GM19395 (cell line): ENCODE data around the gene NDUFA11.
A peak's percentile ranks its signal among the peaks of the same experiment; 100 is the strongest.

Experiments
- ATAC-seq: cut with Tn5 transposase; IDR thresholded peaks from one replicate; pipeline ENCODE4 v1.9.1; 2021; ENCODE audit warnings: mild to moderate bottlenecking, moderate library complexity; ENCODE audit not compliant: unreplicated experiment

NDUFA11 gene

DNA sequence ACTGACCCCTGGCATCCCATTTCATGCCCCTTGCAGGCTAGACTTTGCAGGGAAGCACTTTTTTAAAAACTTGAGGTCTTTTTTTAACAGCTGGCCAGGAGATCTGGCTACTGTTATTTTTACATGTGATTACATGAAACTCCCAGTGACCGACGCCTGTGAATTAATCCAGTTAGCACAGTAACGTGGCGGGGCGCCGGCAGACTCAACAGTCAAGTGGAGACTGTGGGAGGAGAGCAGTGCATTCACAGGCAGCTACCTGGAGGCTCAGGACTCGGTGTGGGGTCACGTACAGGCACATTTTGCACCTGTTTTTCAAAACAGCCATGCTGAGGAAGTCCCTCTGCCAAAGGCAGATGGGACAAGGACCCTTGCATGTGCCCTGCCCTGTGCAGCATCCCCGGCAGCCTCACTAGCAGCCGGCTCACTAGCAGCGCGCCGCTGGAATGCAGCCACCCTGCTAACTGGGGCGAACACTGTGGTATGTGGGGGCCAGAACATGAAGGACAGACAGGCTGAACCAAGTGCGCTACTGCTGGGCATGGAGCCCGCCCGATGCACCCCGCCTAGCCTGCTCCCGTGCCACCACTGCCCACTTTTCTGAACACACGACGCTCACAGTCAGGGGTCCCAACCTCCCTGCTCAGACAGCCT, 29.1 kb upstream of the NDUFA11 start:
- no peak for ATAC-seq

GRCh38 chr19:5932146-5932545, 28.6 kb upstream of the NDUFA11 start:
- no peak for ATAC-seq

DNA sequence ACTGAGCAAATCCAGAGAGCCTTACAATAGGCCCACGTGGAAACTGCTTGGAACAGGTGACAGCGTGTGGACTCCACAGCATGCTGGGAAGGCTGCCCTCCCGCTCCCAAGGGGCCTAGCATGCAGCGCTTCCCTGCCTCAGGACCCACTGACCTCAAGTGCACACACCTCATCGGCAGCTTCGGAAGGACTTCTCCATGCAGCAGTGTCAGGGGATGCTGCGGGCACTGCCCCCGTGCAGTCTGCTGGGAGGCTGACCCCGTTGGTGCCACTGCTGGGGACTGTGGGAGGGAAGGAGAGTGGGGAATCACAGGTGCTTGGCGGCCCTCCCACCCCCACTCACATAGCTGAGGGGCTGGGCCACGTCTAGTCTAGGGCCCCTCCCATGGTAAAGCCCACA, 27.7 kb upstream of the NDUFA11 start:
- no peak for ATAC-seq

- ATAC-seq: no peak
Observed at GRCh38 chr19:5929625-5930024, 26.0 kb upstream of the NDUFA11 start.

DNA sequence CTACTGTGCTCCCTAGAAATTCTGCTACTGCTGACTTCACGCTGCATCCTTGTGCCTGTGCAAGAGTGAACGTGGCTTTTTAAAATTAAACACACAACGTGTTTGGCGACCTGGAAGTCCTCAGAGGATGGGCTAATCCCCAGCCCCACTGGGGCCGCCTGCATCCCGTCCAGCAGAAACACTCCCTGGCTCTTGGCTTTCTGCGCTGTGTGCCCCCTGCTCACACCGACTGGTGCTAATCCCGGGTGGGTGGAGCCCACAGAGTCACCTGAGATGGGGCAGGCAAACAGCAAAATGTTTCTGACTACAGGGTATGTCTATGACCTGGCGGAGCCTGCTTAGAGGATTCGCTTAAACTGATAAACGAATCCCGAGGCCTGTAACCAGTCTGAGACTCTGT, 25.6 kb upstream of the NDUFA11 start:
- ATAC-seq: no peak

DNA sequence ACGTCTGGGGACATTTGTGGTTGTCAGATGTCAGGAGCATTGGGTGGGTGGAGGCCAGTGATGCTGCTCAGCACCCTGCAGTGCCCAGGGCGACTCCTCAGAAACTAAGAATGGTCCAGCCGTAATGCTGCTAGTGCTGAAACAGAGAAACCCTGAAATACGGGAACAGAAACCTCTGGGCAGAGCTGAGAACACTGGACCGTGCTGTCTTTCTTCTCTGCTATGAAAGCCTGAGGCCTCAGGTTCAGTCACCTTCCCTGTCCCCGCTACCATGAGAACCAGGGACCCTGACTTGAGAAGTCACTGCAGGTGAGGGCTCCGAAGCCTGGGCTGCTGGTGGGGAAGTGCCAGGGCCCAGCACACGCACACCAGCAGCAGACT, 23.8 kb upstream of the NDUFA11 start:
- peak; percentile 60 for ATAC-seq

DNA sequence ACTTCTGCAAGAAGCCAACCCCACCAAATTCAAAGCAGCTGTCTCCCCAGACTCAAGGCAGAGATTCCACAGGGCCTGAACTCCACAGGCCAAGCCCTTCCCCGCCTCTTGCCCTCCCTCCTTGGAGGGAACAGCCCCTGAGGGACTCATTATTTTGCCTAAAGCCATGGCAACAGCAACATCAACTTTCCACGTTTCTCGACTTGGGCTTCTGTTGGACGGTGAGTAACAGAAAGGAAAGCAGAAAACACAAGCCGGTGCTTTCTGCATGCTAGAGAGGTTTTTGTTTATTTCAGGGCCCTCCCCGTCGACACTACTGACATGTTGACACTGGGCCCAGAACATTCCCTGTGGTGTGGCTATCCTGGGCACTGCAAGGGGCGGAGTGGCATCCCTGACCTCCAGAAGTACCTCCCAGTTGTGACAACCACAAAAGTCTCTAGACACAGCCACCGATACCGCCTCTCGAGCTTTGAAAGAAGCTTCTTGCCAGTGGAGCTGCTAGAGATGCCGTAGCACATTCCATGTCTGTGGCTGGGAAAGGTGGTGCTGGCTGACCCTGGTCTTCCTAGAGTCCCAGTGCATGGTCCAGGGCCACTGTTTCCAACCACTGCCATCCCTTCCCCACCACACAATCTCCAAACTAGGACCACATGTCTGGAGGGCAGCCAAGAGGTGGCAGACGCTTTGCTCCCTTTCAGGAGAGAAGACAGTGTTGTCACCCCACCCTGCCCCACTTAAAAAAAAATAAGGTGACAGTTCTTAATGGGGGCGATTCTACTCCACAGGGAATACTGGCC, 23.3 kb upstream of the NDUFA11 start:
- no peak for ATAC-seq

- no peak for ATAC-seq
Observed at GRCh38 chr19:5925830-5926427, 22.3 kb upstream of the NDUFA11 start.

DNA sequence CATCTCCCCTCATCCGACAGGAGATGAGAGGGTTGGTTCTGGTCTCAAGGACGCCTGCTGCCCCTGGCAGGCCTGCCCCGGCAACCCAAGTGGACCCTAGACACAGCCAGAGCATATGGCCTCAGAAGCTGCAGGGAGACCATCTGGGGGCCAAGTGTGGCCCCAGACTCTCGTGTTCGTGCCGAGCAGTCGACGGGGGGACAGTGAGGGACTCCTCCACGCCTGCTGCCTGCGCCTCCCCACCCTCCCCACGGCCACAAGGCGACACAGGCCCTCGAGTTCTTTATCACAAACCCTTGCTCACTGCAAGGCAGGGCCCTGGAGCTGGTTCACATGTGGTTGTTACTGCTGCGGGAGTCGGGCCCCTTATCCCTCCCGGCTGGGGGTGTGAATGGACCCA, 19.8 kb upstream of the NDUFA11 start:
- no peak for ATAC-seq

- ATAC-seq: no peak
Observed at GRCh38 chr19:5922161-5922545, 18.6 kb upstream of the NDUFA11 start.

DNA sequence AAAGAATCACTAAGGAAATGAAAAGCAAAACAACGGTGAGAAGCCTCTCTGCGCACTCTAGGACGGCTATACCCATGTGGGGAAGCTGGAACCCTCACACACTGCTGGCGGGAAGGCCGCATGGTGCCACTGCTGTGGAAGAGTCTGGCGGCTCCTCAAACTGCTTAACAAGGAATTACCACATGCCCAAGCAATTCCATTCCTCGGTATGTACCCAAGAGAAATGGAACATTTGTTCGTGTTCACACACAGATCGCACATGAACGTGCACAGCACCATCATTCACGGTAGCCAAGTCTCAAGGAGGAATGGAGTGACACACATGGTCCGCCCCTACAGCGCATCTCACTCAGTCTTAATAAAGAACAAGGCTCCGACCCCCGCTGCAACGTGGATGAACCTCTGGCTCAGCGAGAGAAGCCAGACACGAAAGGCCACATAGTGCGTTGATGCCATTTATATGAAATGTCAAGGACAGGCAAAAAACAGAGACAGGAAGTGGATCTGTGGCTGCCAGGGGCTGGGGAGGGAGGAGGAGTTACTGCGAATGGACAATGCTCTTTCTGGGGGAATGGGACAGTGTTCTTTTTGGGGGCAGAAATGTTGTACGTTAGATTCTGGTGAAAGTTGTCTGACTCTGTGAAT, 18.0 kb upstream of the NDUFA11 start:
- ATAC-seq: no peak

- ATAC-seq: no peak
Observed at GRCh38 chr19:5918463-5919079, 15.0 kb upstream of the NDUFA11 start.

DNA sequence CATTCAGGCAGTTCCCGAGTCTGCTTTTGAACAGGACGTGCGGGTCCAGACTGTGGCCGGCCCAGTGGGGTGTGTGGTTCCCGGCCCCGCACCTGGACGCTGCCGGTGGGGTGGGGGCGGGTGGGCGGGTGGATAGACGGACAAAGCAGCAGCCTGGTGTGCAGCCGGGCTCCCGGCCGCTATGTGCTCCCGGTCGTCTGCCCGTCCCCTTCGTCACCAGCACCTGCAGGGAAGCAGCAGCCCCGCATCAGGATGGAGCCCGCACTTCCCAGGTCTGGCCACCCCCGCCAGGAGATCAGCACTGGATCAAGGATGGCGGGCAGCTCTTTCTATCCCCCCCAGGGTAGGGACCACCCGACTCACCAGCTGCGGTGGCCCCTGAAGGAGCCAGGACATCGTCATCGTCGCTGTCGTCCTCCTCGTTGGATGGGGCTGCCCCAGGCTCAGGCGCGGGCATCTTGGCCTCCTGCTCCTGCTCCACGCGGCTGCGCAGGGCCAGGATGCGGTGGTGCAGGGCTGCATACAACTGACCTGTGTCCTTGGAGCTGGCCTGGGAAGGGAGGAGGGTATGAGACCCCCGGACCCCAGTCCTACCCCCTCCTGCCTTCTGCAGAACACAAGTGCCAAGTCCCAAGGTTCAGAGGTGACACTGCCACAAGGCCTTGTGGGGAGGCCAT, 14.0 kb upstream of the NDUFA11 start:
- no peak for ATAC-seq

- no peak for ATAC-seq
Observed at GRCh38 chr19:5916181-5916708, 12.7 kb upstream of the NDUFA11 start.

GRCh38 chr19:5915782-5916165, 12.2 kb upstream of the NDUFA11 start:
- ATAC-seq: no peak

GRCh38 chr19:5914946-5915781, 11.6 kb upstream of the NDUFA11 start:
- ATAC-seq: no peak

GRCh38 chr19:5914358-5914774, 10.8 kb upstream of the NDUFA11 start:
- no peak for ATAC-seq

DNA sequence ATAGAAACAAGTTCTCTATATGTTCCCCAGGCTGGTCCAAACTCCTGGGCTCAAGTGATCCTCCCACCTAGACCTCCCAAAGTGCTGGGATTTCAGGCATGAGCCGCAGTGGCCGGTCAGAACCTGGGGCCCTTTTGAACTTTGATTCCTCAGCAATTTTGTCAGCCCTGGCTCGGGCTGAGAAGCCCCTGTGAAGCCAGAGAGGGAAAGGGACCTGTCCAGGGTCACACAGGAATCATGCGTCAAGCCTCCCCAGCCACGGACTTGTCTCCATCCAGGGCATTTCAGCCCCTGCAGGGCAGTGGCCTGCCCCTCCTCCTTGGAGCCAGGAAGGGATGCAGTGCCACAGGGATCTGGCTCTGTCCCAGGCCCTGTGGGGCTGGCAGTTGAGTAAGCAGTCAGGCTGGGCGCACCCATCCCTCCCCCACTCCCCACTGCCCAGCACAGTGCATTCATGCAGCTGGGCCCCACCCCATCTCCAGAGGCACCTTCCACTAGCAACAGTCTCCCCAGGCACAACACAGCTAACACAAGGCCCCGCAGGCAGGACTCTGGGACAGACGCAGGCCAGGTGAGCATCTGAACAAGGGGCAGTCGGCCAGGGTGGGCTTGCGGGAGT, 10.3 kb upstream of the NDUFA11 start, which contains the start of gene CAPS:
Gene CAPS (plus strand): TSS at position 516 of the 619 bp plus-strand sequence. CDS start 153 bp downstream, outside the sequence.
- ATAC-seq: no peak

GRCh38 chr19:5911366-5911765, 7.8 kb upstream of the NDUFA11 start:
- no peak for ATAC-seq
